Measurements from ENCODE around the gene AKT1S1.
"Not testable (repeated sequence)": the region's sequence is repeated elsewhere in the genome, so short reads cannot be mapped to it uniquely, and the experiment has no call there.

Gene AKT1S1

DNA sequence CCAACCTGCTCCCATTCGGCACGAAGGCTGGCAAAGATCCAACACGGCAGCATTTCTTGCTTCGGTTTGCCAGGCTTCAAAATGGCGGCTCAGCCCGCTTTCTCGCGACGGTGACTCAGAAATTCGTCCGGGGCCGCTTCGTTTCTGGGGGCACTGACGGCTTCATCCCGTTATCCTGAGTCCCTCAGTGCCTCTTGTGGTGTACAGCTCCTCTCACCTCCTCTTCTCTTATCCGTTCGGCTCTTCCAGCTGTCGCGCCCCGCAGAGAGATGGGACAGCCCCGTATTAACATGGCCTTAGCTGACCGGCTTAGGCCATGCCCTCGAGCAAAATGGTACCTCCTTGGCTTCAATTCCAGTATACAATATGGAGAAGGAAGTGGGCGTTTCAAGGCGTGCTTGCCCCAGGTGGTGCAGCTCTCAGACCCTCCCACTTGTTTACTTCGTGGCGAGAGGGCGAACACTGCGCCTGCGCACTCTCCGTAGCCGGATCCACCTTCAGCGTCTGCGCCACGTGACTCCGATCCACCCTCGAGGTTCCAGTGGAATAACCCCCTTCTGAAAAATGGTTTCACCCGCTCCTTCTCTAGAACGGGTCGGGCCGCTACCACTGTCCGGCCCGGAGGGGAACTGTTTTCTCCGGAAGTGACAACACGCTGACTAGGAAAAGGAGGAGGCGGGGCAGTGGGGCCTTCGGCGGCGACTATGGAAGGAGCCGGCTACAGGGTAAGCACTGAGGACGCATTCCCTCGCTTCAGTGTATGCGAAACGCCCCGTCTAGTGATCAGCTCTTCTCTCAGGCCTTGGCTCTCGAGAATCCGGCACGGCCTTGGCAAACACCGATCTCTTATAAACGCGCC lies at the start of gene AKT1S1, which contains the start of gene TBC1D17:
TSS of gene AKT1S1 (minus strand) at position 336 of the 859 bp plus-strand sequence. CDS start 4,060 bp downstream, outside the sequence.
TSS of gene TBC1D17 (plus strand) at position 683 of the 859 bp plus-strand sequence. CDS start at position 705, 22 bp downstream.
- peak; percentile 99 for DNase-seq

DNA sequence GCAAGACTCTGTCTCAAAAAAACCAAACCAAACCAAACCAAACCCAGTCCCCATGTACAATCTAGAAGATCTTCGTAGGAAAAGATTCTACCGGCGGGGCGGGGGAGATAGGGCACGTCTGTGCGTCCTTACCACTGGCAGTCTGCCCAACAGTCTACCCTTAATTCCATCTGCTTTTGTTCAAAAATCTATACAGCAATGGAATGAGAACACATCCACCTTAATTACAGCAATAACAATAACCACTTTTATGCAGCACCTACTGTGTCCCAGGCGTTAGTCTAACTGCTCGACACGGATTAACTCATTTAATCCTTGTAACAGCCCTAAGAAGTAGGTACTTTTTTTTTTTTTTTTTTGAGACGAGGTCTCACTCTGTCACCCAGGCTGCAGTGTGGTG lies 49.4 kb upstream of the AKT1S1 start:
- DNase-seq, result no peak

DNA sequence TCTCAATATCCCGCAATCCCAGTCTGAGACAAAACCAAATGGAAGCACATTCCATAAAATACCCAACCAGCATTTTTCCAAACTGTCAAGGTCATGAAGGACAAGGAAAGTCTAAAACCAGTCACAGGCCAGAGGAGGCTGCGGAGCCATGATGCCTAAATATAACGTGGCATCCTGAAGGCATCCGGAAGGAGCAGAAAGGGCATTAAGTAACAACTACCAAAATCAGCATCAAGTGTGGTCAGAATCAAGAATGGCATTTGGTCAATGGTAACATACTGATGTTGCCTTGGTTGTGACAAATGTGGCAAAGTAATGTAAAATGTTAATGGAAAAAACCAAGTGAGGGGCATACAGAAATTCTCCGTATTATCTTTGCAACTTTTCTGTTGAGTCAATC lies 48.3 kb upstream of the AKT1S1 start:
- no peak for DNase-seq

DNA sequence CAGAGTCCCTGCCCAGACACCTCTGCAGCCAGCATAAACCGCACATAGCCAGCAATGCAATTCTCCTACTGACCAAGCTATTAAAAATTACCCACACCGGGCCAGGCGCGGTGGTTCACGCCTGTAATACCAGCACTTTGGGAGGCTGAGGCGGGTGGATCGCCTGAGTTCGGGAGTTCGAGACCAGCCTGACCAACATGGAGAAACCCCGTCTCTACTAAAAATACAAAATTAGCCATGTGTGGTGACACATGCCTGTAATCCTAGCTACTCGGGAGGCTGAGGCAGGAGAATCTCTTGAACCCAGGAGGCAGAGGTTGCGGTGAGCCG lies 47.7 kb upstream of the AKT1S1 start:
- DNase-seq, result not testable (repeated sequence)

DNA sequence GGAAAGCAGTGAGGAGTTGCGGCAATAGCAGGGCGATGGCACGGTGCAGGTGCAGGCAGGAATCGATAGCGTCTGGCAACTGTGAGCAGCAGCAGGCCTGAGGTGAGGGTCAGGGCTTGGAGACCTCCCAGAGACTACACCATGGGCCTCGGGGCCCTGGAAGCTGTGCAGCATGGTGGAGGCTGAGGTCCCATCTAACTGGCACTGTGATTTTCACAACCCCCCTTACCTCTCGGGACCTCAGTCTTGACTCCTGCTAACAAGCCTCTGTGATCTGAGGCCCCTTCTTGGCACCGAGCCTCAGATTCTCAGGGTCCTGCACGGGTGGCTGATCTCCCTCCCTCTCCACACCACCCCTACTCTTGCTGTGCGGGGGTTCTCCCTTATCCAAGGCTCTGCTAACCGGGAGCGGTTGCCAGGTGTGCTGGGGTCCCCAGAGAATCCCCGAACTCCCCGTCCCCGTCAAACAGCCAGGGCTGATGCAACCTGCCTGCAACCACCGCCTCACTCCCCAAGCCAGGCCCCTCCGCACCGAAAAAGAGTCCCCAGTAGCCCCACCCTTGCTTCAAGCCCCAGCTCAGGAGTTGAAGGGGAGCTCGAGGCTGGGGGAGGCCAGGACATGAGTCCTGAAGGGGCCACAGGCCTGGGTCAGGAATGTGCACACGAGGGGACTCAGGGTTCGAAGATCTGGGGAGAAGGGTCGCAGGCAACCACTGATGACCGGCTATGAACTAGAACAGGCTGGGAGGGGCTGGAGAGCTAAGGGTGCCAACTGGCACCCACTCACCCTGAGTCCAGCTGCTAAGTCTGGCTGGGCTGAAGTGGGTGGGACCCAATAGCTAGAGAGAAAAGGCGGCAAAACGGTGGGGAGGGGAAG lies 47.1 kb upstream of the AKT1S1 start:
- no peak for DNase-seq

DNA sequence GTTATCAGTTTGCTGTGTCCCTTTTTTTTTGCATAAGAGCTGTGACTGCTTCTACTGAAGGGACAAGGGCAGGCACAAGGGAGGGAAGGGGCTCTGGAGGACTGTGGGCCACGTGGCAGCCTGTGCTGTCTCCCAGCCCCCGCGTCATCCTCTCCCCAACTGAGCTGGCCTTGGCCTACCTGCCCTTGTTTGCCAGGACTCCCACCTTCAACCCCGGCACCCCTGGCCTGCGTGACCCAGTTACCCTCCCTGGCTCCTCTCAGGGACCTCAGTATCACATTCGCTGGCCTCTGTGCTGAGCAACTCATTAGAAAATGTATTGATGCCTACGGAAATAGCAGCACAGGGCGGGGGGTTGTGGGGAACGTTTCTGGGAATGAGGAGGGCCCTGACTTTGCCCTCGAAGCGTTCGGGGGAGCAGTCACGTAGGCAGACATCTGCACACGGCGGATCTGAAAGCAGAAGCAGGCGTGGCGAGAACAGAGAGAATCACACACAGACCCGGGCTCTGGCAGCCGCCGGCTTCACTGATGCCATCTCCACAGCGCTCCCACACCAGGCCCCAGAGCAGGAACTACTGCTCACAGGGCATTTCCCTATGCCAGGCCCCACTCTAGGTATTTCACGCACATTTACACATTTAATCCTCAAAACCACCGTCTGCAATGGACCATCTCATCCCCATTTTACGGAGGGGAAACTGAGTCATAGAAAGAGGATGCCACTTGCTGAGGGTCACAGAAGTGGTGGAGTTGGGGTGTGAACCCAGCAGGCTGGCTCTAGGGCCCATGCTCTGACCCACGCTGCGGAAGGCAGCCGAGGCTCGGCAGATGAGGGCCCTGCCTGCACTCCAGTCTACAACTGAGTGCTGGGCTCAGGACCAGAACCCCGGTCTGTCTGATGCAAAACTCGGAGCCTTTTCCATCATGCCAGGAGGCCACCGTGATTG lies 46.2 kb upstream of the AKT1S1 start:
- DNase-seq, result no peak

DNA sequence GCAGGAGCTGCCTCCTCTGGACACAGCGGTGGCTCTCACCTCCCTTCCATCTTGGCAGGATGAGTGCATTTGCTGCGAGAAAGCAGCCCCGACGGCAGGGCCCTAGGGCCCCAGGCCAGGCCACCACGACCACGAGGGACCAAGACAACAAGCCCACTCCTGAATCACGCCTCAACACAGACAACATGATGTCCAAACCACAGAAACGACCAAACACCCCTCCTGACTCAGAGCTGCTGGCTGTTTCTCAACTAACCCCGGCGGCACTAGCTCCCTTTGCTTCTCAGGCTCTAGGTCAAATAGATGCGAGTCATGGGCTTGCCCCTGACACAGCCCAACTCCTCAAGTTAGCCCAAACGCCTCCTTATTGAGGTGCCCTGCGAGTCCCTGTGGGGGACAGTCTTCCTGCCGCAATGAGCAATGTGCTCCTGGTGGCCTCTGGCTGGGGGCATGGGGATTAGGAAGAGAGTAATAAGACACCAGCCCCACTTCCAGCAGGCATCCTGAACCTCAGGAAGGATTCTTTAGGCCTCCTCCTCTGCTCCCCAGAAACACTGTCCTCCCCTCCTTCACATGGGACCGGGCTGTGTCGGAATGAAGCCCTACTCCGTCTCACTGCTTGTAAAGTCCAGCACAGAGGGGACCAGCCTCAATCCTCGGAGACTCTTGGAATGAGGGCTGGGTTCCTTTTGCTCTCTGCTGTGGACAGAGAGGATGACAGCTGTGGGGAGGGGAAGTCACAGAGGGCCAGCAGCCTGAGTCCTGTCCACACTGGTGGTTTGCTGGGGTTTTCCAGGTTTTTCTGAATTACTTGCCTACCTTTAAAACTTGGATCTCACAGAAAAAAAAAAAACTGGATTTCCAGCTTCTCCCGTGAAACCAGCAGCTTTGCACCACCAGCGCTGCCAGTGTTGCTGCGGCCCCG lies 45.0 kb upstream of the AKT1S1 start:
- no peak for DNase-seq

DNA sequence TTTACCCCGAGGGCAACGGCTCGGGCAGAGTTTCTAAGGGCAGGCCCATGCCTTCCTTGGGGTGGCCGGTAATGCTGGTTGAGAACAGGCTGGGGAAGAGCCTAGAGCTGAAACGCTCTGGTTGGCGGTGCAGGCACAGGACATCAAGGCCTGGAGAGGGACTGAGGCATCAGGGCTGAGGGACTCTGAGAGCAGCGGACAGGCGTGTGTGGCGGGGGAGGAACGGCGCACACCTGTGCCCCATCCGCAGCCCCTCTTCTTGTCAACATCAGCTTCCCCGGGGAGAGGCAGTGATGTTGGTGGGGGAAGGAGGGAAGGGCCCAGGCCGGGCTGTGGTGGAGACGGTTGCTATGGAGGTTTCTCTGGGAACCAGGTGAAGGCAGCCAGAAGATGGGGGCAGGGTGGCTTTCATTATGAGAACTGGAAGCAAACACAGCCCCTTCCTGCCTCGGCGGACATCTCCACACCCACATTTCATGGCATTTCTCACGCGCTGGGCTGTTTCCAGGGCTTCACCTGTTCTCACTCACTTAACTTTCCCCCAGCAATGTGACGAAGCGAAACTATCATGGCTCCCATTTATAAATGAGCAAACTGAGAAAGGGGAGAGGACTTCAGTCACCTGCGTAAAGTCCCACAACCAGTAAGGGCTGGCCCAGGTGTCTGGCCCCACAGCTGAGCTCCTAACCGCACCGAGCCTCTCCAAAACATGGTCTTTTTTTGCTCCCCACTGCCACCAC lies 43.6 kb upstream of the AKT1S1 start:
- DNase-seq, result no peak

DNA sequence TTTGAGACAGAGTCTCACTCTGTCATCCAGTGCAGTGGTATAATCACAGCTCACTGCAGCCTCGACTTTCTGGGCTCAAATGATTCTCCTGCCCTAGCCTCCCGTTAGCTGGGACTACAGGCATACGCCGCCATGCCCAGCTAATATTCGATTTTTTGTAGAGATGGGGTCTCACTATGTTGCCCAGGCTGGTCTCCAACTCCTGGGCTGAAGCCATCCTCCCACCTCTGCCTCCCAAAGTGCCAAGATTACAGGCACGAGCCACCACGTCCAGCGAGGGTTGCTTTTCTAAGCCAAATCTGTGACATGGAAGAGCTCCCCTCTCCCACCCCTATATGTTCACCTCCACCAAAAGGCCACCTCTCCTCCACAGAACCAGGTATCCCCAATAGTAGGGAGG lies 40.9 kb upstream of the AKT1S1 start:
- DNase-seq, result no peak

DNA sequence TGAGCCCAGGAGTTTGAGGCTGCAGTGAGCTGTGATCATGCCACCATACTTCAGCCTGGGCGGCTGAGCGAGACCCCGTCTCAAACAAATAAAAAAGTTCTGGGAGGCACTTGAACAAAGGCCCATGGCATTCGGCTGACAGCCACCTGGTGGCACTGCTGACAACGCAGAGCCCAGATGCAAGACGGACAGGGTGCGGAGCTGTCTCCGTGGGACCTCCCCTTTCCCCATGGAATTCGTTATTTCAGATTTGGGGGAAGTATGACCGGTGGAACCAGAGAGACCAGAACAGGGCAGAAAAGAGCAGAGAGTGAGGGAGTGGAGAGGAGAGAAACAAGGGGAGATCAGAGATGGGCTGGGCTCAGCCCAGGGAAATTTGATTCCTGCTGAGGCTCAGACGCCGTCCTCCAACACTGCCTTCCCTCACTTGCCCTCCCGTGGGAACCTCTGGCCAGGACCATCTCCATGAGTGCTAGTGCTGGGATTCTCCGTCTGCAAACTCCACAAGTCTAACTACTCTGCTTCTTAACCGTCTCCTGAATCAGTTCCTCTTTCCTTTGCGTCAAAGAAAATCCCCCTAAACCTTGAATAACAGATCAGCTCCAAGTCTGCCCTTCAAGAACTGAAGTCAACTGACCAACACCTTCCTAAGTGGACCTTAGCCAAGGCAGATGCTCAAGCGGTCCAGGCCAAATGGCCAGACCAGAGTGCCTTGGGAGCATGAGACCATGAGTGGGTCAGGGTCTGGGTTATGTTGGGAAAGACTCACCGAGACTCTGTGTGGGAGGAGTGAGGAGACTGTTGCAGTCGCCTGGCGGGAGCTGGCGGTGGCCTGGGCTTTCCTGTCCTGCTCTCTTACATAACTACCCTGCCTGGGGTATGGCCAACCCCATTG lies 39.9 kb upstream of the AKT1S1 start:
- DNase-seq, result no peak

DNA sequence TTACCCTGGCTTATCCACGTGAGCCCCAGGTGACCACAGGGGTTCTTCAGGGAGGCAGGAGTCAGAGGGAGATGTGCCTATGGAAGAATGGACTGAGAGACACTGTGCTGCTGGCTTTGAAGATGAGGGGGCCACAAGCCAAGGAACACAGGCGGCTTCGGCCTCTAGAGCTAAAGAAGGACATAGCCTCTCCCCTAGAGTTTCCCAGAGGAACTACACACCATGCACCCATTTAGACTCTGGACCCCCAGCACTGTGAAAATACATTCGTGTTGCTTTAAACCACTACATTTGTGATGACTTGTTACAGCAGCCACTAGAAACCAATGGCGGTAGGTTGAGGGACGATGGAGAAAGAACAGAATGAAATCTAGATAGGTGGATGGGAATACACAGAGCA lies 38.1 kb upstream of the AKT1S1 start:
- DNase-seq, result no peak

DNA sequence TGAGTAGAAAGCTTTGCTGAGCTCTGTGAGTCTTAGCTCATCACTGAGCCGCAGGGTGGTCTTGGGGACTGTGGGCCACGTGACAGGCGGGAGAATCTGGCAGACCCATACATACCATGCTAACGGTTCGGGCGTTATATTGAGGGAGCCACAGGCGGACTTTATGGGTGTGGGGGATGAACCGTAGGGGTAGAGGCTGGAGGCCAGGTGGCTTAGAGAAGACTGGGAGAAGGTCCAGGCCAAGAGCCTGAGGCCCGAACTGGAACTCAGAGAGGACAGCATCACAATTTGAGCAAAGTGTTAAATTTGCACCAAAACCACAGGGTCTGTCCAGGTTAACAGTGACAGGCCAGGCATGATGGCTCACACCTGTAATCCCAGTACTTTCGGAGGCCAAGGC lies 36.6 kb upstream of the AKT1S1 start:
- DNase-seq, result no peak

DNA sequence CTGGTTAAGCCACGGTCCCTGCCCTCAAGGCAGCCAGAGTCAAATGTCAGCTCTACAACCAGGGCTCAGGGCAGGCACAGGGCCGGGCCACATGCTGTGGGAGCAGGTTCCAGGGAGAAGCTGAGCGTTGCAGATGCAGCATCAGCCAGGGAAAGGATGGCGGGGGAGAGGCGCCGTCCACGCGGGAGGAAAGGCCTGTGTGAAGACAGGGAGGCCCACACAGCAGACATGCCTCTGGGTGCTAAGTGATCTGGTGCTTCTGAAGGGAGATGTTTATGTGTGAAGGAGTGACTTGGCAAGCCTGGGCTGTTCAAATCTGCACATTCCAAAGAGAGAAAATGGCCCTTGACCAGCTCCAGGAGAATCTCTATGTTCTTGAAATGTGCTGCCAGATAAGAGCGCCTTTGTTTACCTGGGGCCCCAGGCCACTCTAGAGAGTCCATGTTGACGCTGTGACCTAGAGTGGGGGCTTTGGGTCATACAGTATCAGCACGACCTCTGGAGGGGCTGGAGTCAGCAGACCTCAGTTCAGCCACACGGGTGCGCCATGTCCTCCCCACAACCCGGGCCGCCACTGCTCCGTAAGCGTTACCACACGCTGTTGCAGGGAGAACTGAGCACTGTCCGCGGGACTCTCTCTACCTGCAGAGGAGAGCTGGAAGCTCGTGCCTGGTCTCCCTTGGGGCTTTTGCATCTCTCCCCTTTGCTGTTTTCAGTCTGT lies 36.0 kb upstream of the AKT1S1 start:
- DNase-seq, result no peak

DNA sequence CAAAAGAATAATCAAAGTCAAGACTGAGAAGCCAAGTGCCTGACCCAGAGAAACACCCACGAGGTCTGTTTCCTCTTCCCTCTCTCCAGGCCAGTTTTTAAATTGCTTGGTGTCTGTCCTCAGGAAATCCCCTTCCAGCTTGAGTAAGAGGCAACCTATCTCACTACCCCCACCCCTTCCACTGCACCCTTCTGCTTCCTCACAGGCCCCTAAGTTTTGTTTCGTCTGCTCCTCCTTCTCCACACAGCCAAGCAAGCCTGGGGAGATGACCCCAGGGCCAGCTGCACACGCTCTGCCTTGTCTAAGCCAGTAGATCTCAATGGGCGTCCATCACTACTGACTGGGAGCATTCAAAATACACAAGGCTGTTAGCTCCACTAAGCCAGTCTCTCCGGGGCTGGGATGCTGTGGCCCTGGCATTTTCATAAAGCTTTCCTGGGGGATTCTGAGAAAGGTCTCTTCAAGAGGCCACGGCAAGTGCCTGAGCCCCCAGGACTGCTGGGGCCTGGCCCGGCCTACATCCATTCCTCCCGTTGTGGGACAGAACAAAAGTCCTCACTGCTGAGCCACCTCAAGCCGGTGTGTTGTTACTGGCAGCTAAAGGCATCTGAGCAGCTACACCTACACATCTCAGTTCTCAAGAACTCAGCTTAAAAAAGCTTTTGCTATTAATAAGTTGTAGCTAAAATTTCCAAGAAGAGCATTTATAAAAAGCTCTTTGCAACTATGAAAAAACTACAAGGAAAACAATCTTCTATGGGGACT lies 34.4 kb upstream of the AKT1S1 start:
- DNase-seq, result no peak

DNA sequence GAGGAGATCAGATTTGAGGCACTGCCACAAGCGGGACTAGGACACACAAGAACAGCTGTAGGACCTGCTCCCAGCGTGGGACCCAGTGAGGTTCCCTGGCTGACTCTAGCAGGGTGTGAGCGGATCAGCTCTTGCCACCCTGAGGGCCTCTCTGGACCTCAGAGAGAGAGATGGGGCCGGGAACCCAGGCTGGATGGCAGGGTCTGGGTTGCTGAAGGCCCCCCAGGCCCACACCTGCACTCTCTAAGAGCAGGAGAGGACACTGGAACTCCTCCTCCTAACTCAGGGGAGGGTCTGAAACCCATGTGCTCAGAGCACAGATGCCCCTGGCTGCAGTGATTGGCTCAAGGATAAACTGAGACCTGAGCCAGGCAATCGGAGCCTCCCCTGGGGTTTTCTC lies 33.0 kb upstream of the AKT1S1 start:
- DNase-seq, result no peak

DNA sequence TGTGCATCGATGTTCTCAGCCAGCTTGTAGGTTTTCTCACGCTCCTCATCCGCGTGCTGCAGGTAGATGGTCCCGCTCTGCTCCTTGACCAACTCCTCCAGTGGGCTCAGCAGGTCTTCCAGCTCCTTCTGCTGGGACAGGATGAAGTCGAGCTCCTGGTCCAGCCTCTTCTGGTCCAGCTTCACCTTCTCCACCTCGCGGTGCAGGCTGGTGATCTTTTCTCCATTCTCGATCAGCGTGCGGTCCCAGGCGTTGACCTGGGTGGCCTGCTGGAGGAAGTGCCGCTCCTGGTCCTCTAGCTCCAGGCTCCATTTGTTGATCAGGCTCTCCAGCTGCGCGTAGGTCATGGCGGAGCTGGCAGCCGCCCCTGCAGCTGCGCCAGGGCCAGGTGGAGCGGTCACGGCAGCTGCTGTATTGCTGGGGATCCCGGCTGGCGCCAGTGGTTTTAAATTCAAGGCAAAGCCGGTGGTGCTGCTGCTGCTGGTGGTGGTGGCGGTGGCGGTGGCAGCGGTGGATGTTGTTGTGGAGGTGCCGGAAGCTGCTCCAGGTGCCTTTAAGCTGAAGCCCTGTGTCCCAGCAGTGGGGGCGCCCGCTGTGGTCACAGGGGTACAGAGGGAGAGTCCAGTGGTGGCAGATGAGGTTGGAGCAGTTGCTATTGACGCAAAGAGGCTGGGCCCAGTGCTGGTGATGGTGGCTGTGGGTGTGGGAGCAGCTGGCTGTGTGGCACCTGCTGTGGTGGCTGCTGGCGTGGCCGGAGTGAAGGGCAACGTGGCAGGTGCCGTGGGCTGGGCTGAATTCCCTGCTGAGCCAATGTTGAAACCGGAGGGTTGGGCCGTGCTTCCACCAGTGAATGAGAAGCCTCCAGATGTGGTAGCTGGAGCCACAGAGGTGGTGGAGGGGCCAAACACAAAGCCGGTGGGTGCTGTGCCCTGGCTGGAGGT lies 31.6 kb upstream of the AKT1S1 start:
- no peak for DNase-seq

Measured in DMS 273 treated with DMSO at 0.1 percent for 48 hours (cell line).